SK-N-DZ (cell line): ENCODE measurements around the gene PTCD3.

Source experiments
- DNase-seq: peaks from one replicate; pipeline ENCODE4 v3.0.0-alpha.2; 2015; ENCODE audit warnings: low spot score

Gene PTCD3

DNA sequence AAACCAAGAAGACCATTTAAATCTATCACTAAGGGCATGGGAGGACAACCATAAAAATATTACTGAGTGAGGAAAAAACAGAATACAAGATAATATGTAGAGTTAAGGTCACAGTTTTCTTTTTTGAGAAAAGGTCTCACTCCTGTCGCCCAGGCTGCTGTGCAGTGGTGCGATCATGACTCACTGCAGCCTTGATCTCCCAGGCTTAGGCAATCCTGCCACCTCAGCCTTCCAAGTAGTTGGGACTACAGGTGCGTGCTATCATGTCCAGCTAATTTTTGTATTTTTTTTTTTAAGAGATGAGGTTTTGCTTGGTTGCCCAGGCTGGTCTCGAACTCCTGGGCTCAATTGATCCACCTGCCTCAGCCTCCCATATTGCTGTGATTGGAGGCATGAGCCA, 24.3 kb upstream of the PTCD3 start:
- no peak for DNase-seq

DNA sequence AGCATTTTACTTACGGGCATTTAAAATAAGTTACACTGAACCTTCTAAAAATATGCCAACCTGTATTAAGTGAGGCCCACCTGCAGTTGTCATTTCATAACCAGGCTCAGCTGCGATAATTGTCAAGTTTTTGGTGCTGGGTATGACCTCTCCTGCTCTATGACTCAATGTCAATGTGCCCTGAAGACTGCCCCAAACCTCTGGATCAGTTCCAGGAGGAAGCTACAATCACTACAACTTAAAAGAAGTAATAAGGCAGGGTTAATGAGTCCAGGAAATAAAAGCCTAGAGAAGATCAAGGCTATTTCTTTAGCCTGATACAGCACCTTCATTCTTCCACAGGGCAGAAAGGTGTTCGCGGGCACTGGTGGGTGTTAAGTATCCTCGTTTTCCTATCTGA, 23.3 kb upstream of the PTCD3 start:
- no peak for DNase-seq

DNA sequence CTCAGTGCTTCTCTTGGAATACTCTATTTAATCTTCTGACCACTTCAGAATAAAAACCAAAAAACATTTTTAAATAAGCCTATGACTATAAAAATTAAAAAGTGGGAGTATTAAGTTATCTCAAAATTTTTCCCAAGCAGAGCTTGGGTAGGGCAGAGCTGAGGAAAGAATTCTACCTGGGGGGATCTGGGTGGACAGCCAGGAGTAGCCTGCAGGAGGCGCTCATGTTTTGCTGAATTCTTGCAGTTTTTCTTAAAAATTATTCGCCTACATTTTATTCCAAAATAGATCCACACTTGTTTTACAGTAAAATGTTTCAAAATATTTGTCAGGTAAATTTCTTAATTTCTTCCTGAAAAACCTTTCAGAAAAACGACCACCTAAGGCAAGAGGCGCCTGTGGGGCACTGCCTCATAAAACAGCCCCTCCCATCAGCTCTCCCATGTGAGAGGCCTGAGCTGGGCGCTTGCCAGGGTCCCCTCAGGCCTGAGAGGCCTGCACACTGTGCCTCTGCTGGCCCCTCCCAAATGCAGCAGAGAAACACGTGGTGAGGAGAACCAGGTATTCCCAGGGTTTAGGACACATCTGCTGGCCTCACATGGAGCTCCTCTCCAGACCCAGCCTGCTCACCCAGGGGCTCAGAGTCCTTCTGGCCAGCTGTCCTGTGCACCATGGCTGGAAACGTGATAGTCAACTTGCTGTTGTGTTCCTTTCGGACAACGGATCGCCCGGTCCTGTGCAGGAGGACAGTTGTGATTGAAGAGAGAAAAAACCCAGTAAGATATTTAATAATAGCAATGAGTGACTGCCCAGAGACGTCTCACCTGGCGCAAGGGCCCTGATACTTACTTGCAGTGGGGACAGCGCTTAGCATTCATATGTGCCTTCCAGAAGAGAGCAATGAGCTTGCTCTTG, 17.8 kb upstream of the PTCD3 start:
- DNase-seq: no peak

DNA sequence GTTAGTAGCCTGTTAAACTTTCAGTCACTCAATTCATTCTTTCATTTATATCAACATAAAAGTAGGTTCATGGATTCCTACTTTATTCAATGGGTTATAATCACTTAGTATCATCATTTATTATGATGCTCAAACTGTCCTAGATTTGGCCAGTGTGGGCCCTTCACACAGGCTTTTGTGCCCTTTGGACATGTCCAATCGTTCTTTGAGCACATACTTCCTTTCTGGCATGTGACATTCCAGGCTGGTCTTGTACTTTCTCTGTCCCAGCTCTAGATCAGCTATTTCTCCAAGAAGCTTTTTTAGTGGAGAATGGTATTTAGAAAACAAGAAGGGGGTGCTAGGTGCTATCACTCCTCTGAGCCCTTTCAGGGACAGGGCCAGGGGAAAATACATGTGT, 11.8 kb upstream of the PTCD3 start:
- no peak for DNase-seq

DNA sequence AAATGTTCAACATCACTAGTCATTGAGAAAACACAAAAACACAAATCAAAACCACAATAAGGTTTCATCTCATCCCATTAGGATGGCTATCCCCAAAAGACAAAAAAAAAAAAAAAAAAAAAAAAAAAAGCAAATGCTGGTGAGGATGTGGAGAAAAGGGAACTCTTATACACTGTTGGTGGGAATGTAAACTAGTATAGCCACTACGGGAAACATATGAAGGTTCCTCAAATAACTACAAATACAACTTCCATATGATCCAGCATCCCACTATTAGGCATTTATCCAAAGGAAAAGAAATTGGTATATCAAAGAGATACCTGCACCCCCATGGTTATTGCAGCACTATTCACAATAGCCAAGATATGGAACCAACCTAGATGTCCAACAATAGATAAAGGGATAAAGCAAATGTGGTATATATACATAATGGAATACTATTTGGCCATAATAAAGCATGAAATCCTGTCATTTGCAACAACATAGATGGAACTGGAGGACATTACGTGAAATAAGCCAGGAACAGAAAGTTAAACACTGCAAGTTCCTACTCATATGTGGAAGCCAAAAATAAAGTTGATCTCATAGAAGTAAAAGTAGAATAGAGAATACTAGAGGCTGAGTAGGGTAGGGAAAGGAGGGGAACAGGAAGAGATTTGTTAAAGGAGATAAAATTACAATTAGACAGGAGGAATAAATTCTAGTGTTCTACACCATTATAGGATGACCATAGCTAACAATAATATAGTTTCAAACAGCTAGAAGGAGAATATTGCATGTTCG, 8.7 kb upstream of the PTCD3 start:
- DNase-seq: no peak

DNA sequence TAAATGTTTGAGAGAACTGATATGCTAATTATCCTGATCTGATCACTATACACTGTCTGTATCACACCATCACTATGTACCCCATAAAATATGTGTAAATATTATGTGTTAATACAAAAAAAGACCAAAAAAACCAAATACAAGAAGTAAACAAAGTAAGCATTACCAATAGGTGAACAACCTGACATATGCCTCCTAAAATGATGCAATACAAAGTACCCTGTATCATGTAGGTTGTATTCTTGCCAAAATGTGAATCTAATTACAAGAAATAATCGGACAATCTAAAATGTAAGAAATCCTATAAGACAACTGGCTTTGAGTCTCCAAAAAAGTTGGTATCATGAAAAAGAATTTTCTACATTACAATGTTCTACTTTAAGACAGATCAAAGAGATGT, 8.1 kb upstream of the PTCD3 start:
- DNase-seq: no peak

DNA sequence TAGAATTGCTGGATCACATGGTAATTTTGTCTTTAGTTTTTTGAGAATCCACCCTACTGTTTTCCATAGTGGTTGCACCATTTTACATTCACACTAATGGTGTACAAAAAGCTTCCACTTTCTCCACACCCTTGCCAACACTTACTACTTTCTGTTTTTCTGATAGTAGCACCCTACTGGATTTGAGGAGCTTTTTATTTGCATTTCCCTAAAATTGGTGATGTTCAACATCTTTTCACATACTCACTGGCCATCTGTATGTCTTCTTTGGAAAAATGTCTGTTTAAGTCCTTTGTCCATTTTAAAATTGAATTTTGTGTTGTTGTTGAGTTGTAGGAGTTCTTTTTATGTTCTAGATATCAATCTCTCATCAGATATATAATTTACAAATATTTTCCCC, 3.9 kb upstream of the PTCD3 start:
- no peak for DNase-seq

DNA sequence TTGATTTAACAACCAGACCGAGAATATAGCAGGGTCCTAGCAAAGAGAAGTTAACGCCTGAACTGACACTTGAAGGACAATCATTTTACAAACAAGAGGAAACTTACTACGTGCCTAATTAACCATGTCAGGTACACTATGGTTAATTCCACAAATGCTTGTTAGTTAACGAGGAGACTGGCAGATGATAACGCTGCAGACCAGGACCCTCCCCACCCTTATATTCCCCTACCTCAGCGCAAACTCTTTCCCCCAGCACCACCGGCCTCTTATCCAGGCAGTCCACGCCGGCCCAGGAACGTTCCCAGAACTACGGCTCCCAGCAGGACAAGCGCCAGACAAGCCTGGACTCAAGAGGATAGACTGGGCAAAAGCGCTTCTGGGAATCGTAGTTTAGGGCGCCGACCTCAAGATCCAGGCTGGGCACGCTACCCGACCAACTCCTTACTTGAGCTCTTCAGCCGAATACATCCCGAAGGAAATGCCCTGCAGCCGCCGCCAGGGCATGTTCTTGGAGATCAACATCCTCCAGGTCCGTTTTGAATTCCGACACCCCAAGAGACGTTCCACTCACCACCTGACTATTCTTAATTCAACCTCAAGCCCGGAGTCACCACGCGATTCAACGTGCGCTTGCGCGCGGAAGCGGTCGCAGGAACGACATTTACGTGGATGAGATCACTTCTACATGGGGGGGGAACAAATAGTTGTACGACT, 625 bp upstream of the PTCD3 start, which contains the start of gene POLR1A:
Gene POLR1A (minus strand): TSS at position 635 of the 717 bp plus-strand sequence. CDS start 110 bp downstream, at position 525.
- peak; percentile 95 for DNase-seq

DNA sequence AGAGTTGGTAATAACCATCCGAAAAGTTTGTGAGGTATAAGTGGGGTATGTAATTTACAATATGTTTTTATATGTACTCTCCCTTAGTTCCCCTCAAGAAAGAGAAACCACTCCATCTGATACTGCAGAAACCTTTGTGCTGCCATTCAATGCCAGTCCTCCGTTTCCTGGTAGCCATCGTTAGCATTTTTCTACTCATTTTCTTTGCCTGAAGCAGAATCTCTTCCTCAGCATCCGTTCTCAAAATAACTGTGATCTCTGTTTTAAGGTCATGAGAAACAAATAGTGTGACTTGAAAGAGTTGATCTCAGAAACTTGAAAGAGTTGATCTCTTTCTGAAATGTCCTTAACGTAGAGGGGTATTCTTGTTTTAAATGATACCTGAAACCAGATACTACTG, 996 bp downstream of the PTCD3 start:
- DNase-seq: no peak

DNA sequence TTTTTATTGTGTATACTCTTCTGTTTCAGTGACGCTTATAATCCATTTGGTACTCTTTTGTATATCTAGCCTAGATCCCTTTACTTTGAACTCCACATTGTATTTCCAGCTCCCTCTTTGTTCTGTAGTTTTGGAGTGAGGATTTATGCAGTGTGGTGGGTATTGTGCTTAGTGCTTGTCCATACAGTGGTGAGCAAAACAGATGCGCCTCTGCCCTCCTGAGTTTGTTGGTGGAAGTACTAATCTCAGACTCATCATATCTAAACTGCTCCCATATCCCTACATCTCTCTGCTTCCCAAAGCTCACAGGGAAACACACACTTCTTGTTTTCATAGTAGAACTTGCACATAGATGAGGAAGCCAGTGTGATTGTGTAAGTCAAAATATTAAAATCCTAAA, 12.1 kb downstream of the PTCD3 start:
- DNase-seq: no peak

DNA sequence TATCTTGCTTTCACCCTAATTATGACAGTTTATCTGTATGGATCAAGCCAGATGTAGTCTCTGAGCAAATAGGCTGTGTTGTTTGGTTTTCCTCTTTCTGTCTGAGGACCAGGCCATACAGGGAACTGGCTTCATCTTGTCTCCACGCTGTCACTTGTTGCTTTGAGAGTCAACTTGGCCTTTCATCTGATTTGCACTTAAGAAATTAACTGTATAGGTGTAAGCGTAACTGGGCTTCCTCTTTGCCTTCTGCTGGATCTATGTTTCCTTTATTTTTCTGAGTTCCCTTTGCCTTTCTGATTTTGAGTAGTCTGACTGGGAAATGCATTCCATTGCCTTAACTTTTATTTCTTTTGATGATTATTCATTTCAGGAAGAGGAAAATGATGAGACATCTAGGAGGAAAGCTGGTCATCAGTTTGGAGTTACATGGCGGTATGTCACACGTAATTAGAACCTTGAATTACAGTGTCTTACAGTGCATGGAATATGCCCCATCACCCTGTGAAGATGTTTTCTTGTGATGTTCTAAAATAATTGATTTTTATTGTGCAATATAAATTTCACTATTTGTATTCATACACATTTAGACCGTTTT, 17.4 kb downstream of the PTCD3 start:
- no peak for DNase-seq

DNA sequence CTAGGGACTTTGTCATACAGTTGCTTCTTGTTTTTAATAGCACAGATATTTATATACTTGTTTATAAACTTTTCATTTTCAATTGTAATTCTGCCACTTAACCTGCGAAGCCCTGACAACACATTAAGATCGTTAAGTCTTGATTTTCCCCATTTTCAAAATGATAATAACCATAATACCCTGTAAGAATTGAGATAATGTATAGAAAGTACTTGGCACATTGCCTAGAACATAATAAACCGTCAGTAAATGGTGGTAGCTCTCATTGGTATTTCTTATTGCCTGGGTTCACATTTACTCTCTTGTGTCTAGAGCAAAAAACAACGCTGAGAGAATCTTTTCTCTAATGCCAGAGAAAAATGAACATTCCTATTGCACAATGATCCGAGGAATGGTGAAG, 18.6 kb downstream of the PTCD3 start:
- no peak for DNase-seq

DNA sequence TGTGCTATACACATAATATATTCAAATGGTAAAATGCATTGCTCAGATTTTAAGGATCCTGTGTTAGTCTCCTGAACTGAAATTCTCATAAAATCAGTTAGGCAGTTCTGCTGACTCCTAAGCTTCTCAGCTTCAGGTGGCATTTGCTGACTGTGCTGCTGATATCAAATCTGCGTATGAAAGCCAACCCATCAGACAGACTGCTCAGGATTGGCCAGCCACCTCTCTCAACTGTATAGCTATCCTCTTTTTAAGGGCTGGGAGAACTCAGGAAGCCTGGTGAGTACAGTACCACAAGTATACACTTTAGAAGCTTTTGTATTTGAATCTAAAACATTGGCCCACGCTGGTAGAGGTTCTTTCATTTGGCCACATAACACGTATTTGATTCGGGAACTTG, 28.7 kb downstream of the PTCD3 start:
- no peak for DNase-seq

DNA sequence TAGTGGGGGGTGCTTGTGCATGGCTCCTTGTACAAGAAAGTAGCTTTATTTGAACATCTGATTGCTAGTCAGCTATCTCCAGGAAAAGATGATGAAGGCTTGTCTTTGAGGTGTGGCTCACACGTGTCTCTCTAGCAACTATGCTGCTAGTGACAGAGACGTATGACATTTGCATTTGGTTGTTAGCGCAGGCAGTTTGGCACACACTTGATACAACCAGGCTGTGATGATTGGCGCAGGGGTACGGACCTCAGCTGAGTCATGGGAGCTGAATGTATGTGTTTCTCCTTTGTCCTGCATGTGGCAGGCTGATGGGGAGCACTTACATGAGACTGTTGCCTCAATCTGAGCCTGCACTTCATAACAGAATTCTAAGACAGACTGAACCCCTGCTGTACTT, 29.6 kb downstream of the PTCD3 start:
- no peak for DNase-seq

DNA sequence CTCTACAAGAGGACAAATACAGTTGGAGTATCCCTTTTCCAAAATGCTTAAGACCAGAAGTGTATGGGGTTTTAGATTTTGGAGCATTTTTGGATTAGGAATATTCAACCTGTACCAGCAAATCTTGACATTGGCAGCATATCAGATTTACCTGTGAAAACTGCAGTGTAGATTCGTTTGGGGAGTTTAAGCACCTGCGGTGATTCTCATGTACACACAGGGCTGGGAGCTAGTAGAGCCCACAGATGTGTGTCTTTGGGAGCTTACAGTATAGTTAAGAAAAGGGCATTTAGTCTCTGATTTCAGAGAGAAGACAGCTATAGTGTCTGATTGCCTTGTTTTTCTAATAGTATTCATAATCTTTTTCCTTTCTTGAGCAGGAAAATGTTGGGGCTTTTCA, 30.1 kb downstream of the PTCD3 start:
- no peak for DNase-seq

DNA sequence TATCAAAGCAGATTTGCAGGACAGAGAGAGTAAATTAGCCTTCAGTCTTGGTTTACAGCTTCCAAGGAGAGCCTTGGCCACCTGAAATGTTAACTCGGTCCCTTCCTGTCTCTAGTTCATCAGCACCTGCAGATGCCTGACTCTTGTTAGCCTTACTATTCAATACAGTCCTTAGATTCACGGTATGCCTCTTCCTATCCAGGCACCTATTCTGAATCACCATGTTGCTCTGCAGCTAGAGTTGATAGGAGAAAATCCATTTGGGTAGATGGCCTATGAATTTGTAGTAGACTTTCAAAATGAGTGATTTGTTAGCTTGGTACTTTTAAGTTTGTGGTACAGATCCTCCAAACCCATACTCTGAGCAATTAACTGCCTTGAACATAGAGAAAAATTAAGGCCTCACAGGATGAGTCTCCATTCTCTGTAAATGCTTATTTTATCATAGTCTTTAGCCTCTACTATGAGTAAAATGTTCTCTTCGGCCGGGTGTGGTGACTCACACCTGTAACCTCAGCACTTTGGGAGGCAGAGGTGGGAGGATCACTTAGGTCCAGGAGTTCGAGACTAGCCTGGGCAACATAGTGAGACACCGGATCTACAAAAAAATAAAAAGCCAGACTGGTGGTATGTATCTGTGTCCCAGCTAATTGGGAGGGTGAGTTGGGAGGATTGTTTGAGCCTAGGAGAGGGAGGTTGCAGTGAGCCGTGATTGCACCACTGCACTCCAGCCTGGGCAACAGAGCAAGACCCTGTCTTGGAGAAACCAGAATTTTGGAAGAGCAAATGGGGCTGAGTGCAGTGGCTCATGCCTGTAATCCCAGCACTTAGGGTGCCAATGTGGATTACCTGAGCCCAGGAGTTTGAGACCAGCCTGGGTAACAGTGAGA, 32.9 kb downstream of the PTCD3 start:
- DNase-seq: no peak

DNA sequence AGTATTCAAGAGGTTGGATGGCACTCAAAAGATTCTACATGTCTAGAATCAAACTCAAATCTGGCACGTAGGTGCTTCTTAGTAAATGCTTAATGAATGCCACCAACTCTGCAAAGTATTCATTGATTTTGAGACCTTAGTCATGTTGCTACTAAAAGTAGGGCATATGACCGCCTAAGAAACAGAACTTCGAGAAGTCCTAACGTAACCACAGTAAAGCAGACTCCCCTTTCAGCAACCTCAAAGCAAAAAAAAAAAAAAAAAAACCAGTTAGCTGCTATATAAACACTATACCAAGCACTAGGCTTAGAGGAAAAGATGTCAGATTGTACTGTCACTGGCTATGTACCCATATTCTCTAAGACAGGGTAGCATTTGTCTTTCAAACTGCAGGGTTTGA, 33.9 kb downstream of the PTCD3 start:
- DNase-seq: no peak

DNA sequence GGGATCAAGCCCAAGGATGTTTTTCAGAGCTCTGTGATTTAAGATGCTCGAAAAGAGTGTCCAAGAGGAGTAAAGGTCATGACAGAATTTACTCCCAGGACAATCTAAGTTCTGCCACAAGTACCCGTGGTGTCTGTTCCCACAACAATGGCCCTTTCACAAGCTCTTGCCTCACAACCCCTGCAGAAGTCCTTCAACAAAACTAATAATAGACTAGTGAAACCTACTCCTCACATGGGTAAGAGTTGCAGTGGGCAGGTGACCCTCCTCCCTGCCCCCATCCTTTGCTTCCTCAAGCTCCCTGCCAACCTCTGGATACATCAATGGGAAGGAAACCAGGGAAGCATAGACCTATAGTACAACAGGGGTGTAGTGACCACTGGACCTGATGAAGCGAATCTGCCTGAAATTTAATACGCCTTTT, 34.9 kb downstream of the PTCD3 start:
- DNase-seq: no peak

DNA sequence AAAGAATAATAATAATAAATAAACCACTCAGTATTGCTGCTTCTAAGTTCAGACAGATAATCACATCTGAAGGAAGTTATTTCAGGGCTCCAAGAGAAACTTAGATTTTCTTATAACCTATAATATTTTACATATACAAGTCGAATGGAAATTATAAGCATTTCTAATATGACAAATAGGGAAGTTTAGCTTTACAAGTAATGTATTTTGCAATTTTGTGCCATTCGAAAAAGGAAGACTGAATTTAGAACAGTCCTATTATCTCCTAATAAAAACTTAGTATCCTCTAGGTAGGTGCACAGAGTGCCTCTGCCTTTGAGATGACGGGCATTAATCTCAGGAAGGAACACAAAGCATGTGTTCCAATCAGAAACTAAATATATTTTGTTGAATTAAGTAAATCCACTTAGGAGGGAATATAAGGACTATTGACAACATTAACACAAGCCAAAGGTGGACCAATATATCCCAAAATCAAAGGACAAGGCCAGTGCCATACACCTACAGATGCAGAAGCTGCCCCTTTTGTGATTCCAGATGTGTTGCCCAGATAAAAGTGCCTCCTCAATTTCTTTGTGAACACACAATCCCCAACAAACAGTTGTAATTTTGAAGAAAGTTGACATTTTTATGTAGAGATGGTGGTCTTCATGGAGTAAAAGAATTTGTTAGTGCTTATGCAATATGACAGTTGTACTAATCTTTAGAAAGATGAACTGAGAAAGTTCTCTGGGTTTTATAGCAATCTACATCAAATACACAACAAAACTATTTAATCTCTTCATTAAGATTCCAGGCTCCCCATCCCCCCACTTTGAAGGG, 36.6 kb downstream of the PTCD3 start:
- DNase-seq: no peak

DNA sequence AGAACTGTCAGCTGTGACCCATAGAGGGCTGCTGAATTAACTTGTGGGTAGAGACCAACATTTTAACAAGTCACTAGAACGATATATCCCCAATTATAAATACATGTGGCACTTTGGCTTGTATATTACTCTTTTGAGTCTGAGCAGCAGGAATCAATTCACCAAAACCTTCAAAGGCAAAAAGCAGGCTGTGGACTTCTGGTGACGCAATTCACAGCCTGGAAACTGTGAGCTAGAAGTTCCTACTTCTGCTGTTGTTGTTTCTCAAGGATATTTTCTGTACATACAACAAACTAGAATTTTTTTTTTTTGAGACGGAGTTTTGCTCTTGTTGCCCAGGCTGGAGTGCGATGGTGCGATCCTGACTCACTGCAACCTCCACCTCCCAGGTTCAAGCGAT, 37.3 kb downstream of the PTCD3 start:
- no peak for DNase-seq
